ENCODE measurements around the gene CCDC12. TPM values are rescaled to one million over a fixed set of nuclear protein-coding genes. Genes with fewer than 3 reads are reported as not detected.
A peak's percentile ranks its signal among the peaks of the same experiment; 100 is the strongest.

CCDC12 gene
- total and polyA plus RNA-seq, 2 of the 13 experiments (the other 11 are each of a cell fraction or from before 2014, with no cell fraction given): 30.1 to 49.5 TPM

DNA sequence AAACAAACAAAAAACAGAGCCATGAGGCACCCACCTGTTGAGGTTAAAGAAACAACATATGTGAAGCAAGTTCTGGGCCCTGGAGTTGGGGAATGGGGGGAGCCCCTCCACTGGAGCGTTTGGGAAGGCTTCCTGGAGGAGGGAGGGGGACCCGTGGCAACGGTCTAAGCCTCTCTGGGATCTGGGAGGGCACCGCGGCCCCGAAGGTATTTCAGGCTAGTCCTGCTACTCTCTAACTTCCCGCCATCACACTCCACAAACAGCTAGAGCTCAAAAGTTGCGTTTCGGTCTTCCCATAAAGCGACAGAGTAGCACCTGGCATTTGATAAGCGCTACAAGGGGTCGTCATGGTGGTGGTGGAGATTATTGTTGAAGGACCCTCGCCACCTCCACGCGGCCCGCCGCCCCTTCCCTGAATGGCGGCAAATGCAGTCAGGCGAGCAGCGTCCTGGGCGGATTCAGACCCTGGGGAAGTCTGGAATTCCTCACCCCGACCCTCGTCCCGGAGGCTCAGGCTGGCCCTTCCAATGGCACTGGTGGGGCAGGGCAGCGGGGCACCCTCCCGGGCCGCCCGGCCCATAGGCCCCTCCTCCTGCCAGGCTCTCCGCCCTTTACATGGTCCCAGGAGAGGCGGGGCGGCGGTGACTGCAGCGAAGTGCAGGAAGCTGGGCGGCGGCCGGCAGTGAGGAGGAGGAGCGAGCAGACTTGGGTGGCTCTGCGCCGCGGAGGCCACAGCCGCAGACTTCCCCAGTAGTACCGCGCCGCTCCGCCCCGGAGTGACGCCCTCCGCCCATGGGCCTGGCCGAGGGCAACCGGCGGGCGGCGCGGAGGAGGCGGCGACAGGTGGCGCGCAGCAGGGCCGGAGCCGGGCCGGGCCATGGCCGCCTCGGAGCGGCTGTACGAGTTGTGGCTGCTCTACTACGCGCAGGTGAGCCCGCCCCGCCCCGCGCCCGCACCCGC is 2.7 kb upstream of the CCDC12 start, which contains the start of gene NBEAL2 (continued):
- TF ChIP-seq, protein P1, sequence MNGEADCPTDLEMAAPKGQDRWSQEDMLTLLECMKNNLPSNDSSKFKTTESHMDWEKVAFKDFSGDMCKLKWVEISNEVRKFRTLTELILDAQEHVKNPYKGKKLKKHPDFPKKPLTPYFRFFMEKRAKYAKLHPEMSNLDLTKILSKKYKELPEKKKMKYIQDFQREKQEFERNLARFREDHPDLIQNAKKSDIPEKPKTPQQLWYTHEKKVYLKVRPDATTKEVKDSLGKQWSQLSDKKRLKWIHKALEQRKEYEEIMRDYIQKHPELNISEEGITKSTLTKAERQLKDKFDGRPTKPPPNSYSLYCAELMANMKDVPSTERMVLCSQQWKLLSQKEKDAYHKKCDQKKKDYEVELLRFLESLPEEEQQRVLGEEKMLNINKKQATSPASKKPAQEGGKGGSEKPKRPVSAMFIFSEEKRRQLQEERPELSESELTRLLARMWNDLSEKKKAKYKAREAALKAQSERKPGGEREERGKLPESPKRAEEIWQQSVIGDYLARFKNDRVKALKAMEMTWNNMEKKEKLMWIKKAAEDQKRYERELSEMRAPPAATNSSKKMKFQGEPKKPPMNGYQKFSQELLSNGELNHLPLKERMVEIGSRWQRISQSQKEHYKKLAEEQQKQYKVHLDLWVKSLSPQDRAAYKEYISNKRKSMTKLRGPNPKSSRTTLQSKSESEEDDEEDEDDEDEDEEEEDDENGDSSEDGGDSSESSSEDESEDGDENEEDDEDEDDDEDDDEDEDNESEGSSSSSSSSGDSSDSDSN (CRISPR knock-in tag; IDR thresholded peaks at IDR 0.05): peak; percentile 87
- TF ChIP-seq HNRNPK (IDR thresholded peaks at IDR 0.05; ENCODE audit: low read depth, low read length, poor library complexity, severe bottlenecking) (no peak), ZNF841 (CRISPR knock-in tag; IDR thresholded peaks at IDR 0.05; ENCODE audit: borderline replicate concordance) (no peak), SATB2 (CRISPR knock-in tag; IDR thresholded peaks at IDR 0.05) (no peak), KDM1A (CRISPR knock-in tag; IDR thresholded peaks at IDR 0.05) (no peak), CREB1 (IDR thresholded peaks at IDR 0.05) (no peak), CREB1 (CRISPR knock-in tag; IDR thresholded peaks at IDR 0.05) (no peak), BRD4 (CRISPR knock-in tag; IDR thresholded peaks at IDR 0.05) (no peak), ZNF879 (CRISPR knock-in tag; IDR thresholded peaks at IDR 0.05) (0 out of 2 replicates have a peak, but pooled peaks have one; percentile 34), ZSCAN31 (CRISPR knock-in tag; IDR thresholded peaks at IDR 0.05; ENCODE audit: low read depth) (peak; percentile 84; the same call in 1 of the 2 replicates), FOXA3 (CRISPR knock-in tag; IDR thresholded peaks at IDR 0.05) (peak; percentile 46; the same call in 1 of the 2 replicates), HMGA1 (CRISPR knock-in tag; conservative IDR thresholded peaks at IDR 0.05) (no peak), HDAC1 (CRISPR knock-in tag; IDR thresholded peaks at IDR 0.05) (peak; percentile 76; the same call in 1 of the 2 replicates), NR2C2 (CRISPR knock-in tag; IDR thresholded peaks at IDR 0.05; ENCODE audit: borderline replicate concordance) (no peak)
- TF ChIP-seq, protein P2, sequence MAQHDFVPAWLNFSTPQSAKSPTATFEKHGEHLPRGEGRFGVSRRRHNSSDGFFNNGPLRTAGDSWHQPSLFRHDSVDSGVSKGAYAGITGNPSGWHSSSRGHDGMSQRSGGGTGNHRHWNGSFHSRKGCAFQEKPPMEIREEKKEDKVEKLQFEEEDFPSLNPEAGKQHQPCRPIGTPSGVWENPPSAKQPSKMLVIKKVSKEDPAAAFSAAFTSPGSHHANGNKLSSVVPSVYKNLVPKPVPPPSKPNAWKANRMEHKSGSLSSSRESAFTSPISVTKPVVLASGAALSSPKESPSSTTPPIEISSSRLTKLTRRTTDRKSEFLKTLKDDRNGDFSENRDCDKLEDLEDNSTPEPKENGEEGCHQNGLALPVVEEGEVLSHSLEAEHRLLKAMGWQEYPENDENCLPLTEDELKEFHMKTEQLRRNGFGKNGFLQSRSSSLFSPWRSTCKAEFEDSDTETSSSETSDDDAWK (CRISPR knock-in tag; IDR thresholded peaks at IDR 0.05): no peak
- TF ChIP-seq, protein P3, sequence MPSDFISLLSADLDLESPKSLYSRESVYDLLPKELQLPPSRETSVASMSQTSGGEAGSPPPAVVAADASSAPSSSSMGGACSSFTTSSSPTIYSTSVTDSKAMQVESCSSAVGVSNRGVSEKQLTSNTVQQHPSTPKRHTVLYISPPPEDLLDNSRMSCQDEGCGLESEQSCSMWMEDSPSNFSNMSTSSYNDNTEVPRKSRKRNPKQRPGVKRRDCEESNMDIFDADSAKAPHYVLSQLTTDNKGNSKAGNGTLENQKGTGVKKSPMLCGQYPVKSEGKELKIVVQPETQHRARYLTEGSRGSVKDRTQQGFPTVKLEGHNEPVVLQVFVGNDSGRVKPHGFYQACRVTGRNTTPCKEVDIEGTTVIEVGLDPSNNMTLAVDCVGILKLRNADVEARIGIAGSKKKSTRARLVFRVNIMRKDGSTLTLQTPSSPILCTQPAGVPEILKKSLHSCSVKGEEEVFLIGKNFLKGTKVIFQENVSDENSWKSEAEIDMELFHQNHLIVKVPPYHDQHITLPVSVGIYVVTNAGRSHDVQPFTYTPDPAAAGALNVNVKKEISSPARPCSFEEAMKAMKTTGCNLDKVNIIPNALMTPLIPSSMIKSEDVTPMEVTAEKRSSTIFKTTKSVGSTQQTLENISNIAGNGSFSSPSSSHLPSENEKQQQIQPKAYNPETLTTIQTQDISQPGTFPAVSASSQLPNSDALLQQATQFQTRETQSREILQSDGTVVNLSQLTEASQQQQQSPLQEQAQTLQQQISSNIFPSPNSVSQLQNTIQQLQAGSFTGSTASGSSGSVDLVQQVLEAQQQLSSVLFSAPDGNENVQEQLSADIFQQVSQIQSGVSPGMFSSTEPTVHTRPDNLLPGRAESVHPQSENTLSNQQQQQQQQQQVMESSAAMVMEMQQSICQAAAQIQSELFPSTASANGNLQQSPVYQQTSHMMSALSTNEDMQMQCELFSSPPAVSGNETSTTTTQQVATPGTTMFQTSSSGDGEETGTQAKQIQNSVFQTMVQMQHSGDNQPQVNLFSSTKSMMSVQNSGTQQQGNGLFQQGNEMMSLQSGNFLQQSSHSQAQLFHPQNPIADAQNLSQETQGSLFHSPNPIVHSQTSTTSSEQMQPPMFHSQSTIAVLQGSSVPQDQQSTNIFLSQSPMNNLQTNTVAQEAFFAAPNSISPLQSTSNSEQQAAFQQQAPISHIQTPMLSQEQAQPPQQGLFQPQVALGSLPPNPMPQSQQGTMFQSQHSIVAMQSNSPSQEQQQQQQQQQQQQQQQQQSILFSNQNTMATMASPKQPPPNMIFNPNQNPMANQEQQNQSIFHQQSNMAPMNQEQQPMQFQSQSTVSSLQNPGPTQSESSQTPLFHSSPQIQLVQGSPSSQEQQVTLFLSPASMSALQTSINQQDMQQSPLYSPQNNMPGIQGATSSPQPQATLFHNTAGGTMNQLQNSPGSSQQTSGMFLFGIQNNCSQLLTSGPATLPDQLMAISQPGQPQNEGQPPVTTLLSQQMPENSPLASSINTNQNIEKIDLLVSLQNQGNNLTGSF (CRISPR knock-in tag; IDR thresholded peaks at IDR 0.05): no peak
- TF ChIP-seq, protein P4, sequence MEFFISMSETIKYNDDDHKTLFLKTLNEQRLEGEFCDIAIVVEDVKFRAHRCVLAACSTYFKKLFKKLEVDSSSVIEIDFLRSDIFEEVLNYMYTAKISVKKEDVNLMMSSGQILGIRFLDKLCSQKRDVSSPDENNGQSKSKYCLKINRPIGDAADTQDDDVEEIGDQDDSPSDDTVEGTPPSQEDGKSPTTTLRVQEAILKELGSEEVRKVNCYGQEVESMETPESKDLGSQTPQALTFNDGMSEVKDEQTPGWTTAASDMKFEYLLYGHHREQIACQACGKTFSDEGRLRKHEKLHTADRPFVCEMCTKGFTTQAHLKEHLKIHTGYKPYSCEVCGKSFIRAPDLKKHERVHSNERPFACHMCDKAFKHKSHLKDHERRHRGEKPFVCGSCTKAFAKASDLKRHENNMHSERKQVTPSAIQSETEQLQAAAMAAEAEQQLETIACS (CRISPR knock-in tag; IDR thresholded peaks at IDR 0.05): peak; percentile 58
